ENCODE results near the gene LCLAT1.

DNA sequence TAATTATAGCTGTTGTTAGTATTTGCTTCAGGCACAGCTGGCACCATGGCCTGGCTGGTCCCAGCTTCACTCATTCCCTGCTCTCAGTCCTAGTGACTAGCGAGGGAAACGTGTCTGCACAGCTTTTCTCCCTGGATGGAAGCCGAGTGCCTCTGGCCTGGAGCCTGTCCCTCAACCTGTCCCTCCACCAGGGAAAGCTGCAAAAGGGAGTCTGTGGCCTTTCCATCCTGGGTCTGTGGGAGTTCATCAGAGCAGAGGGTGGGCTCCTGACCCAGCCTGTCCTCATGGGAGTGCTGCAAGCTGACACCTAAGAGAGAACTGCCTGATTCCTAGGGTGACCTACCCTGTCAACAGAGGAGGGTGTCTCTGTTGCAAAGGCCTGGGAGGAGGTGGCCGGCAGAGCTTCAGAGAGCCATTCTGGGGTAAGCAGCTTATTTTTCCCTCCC is 241.9 kb downstream of the LCLAT1 start:
- TF ChIP-seq, protein P1, sequence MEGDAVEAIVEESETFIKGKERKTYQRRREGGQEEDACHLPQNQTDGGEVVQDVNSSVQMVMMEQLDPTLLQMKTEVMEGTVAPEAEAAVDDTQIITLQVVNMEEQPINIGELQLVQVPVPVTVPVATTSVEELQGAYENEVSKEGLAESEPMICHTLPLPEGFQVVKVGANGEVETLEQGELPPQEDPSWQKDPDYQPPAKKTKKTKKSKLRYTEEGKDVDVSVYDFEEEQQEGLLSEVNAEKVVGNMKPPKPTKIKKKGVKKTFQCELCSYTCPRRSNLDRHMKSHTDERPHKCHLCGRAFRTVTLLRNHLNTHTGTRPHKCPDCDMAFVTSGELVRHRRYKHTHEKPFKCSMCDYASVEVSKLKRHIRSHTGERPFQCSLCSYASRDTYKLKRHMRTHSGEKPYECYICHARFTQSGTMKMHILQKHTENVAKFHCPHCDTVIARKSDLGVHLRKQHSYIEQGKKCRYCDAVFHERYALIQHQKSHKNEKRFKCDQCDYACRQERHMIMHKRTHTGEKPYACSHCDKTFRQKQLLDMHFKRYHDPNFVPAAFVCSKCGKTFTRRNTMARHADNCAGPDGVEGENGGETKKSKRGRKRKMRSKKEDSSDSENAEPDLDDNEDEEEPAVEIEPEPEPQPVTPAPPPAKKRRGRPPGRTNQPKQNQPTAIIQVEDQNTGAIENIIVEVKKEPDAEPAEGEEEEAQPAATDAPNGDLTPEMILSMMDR (IDR thresholded peaks at IDR 0.05): no peak
- no peak for TF ChIP-seq EZH2 (IDR thresholded peaks at IDR 0.05)
